HG03025 (cell line): ENCODE data around the gene PXDN.
"Not testable (repeated sequence)": the region's sequence is repeated elsewhere in the genome, so short reads cannot be mapped to it uniquely, and the experiment has no call there.

Source experiments
- ATAC-seq: cut with Tn5 transposase; IDR thresholded peaks from one replicate; pipeline ENCODE4 v1.9.1; 2021; ENCODE audit warnings: mild to moderate bottlenecking, moderate library complexity; ENCODE audit not compliant: unreplicated experiment, low FRiP score

Gene PXDN

DNA sequence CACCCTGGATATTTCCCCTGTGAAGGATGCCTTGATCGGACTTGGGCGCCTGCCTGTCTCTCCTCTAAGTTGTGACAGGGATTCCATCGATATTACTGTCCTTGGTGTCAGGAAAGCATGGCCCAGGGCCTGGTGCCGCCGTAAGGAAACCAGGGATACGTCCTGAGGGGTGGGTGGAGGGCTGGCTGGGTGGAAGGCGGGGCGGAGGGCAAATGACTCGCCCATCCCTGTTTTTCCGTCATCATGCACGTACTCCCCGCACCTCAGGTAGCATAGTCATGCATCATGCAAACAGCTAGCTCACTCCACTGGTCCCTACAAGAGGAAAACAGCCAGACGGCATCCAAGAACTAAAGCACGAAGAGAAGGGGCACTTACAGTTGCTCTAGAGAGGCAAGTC lies 57.1 kb downstream of the PXDN start:
- no peak for ATAC-seq

DNA sequence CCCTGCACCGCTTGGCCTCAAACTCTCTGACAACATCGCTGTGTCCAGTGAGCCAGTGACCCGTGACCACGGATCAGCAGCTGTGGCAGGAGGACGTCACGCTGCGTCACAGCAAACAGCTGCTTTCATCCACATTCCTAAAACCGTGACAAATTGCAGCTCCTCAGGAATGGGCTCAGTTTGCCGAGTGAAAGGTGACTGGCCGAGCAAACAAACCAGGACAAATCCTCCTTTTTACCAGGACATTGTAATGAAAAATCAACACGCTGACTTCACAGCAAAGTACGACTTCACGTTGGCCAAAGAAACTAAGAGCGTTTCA lies 57.6 kb downstream of the PXDN start:
- no peak for ATAC-seq

DNA sequence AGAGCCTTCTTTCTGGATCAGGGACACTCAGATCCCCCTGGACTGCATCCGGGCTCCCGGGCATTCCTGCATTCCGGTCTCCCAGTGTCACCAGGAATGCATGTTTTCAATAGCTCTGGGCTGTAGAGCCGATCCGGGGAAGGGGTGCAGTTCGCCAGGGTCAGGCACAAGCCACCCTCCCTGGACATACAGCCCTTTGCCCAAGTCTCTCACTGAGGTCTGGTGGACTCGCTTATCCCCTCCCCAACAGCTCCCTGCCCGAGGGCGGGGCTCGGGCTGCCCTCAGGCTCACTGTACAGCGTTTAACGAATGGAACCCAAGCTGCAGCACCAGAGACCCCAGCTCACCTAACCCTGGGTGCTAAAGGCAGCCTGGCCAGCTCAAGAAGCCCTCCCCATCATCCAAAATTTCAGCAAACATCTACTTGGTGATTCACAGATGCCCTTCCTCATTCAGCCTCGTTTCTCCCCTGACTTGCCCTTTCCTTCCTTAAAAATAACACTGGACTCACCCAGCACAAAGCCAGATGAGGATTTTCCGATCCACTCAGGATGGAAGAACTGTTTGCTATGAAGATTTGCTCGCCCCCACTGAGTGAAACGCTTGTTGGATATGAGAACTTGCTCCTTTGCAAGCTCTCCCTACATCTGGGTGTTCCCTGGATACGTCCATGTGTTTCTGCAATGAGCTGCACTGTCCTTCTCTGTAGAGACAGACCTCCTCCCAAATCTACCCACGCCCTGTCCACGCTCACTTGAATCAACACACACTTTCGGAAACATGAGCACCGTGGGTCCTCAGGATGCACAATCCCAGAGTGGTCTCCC lies 58.1 kb downstream of the PXDN start:
- ATAC-seq: no peak

DNA sequence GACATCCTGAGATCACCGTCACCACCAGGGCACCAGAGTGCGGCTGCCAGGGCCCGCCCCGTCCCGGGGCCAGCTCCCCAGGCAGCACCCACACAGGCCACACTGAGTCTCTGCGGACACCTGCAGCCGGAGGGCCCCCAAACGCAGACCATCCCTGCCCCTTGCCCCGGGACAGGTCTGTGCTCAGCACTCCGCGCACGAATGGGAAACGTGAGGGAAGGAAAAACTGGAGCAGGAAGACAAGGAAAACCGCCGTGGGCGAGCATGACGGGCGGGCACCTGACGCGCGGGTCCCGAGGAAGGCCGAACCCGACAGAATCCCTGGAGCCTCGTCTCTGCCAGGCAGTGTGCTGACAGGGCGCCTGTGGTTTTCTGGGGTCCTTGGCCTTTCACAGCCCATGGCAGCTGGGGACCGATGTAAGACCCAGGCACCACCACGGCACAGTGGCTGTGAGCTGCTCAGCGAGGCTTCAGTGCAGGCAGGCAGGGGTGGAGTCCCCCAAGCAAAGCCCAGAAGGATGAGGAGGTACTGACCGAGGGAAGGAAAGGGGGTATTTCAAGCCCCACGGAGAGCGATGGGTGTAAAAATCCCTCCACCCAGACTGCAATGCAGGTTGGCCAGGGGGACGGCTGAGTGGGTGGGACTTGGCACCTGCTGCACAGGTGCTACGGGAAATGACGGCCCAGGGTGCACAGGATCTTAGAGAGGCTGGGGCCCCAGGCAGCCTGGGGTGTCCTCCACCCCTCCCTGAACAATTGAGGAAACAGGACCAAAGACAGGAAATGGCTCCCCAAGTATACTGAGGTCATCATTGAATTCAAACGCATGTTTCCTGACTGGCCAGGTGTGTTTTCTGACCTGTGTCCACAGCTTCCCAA lies 59.0 kb downstream of the PXDN start:
- ATAC-seq: no peak

DNA sequence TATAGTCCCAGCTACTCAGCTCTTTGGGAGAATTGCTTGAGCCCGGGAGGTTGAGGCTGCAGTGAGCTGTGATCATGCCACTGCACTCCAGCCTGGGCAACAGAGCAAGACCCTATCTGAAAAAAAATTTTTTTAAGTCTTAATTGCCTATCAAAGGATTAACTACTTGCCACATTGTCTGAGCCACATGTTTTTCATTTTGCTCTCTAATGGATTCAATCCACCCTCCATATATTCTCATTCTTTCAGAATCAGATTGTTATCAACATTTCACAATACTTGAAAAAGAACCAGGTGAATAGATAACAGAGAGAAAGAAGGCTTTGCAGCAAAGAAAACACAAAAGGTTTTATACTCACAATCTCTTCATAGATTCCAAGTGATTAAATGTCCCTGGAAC lies 61.0 kb downstream of the PXDN start:
- no peak for ATAC-seq

DNA sequence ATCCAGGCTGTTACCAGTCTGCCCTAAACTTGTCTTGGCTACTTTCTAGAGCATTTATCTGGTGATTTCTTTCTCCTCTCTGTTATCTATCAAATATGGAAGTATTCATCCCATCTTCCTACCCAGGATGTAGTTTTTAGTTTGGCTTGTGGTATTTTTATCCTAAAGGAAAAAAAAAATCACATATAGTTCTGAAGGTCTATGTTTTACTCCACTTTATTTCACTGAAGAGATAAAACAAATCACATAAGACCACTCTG lies 62.2 kb downstream of the PXDN start:
- no peak for ATAC-seq

DNA sequence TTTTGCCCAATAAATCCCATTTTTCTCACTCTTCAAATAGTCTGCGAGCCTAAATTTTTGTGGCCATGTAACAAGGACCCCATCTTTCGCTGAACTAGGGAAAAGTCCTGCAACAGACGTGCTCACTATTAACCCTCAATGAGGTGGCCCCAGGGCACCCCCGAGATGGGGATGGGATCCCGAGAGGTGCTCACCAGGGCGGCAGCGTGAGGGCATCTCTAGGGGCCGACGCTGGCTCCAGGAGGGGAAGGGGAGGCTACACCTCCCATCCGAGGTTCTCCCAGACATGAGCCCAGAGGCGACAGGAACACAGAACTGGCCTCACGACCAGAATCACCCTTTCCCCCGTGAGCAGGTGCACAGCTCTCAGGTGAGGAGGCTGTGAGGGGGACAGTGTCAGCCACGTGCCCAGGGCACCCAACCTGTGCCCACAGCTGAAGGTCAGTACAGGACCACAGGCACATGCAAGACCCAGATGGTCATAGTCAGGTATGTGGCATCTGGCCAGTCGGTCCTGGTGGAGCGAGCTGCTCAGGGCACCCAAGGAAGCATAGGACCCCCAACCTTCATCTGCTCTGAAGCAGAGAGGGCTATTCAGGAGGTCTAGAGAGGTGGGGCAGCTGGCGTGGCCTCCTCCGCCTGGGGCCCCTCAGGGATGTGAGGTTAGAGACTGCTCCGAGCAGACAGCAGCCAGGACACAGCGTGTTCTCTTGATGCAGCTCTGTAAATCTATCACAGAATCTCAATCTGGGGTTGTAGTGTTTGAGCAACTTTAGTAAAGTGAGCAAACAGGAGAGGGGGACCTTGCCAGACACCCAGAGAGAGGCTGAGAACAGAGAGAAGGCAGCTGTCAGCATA lies 62.8 kb downstream of the PXDN start:
- no peak for ATAC-seq

DNA sequence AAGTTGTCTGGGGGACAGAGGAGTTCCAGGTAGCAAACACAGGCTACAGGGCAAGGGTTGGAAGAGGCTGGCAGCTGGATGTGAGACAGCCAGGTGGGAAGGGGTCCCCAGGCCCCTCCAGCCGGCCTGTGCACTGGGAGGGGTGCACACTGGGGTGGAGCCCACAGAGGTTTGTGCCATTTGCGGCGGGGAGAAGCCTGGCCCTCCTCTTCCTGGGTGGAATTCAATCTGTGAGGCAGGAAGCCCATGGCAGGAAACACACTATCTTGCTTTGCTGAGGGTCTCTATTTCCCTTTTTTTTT lies 63.3 kb downstream of the PXDN start:
- no peak for ATAC-seq

DNA sequence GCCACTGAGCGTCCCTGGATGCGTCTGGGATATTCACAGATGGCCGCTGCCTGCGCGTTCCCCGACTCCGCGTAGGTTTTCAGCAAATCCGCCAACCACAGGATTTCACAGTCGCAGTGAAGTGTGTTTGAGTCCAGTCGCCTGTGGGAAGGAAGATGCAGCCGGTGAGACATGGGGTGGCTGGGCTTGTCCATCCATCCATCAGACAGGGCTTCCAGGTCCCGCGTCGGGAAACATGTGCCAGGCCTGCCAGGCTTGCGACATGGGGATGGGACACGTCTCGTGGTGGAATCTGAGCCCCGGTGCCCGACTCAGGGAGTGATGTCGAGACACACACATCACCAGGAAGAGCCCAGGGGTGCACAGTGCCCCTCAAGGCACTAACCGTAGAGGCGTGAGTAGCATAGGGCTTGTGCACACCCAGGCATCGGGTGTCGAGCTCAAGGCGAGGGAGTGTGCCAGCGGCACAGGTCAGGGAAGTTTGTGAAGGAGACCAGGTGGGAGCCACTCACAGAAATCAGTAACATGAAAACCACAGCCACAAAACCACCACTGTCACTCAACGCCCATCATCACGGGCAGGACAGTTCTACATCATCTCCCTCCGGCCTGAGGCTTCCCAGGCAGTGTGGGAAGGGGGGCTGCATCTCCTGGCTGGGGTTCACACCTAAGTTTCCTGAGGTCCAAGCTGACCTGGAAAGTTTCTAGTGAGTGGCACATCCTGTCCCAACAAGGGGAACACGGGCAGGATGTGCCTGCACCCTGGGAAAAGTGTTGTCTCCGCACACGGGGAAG lies 63.9 kb downstream of the PXDN start:
- ATAC-seq: no peak

DNA sequence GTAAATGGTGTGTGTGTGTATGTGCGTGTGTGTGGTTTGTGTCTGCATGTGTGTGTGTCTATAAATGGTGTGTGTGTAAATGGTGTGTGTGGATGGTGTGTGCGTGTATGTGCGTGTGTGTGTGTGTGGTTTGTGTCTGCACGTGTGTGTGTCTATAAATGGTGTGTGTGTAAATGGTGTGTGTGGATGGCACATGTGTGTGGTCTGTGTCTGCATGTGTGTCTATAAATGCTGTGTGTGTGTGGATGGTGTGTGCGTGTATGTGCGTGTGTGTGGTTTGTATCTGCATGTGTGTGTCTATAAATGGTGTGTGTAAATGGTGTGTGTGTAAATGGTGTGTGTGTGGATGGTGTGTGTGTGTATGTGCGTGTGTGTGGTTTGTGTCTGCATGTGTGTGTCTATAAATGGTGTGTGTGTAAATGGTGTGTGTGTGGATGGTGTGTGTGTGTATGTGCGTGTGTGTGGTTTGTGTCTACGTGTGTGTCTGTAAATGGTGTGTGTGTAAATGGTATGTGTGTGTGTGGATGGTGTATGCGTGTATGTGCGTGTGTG lies 64.8 kb downstream of the PXDN start:
- not testable (repeated sequence) for ATAC-seq

DNA sequence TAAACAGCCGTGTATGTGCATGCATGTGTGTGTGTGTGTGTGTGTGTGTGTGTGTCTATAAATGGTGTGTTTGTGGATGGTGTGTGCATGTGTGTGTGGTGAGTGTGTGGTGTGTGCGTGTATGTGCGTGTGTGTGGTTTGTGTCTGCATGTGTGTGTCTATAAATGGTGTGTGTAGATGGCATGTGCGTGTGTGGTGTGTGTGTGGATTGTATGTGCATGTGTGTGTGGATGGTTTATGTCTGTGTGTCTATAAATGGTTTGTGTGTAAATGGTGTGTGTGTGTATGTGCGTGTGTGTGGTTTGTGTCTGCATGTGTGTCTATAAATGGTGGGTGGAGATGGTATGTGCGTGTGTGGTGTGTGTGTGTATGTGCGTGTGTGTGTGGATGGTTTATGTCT lies 65.2 kb downstream of the PXDN start:
- not testable (repeated sequence) for ATAC-seq

DNA sequence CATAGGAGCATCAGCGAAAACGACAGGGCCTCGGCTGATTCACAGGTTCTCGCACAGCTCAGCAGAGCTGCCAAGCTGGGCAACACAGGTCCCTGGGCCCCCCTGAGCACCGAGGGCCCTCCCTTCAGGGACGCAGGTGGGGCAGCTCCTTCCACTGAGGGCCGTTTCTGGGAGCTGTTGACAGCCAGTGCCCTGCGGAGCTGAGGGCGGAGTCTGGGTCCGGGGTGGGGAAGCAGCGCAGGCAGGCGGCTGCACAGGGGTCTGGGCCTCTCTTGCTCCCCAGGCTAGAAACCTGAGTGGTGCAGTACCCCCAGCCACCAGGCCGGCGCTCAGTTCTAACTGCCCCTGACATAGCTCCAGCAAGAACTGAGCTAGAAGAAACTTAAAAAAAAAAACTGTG lies 65.7 kb downstream of the PXDN start:
- ATAC-seq: no peak

DNA sequence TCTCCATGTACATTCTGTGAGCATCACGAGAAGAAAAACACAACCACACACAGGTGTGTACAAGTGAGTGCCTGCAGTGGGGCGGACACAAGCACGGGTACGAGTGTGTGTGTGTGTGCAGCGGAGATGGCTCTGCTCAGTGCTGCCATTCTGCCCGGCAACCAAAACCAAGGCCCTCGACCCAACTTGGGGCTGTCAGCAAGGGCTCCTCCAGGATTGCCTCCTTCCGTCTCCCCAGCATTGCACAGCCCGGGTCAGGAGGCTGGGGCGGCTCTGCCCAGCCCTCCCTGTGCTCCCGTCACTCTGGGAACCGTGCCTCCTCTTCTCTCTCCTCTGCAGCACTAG lies 66.5 kb downstream of the PXDN start:
- no peak for ATAC-seq

DNA sequence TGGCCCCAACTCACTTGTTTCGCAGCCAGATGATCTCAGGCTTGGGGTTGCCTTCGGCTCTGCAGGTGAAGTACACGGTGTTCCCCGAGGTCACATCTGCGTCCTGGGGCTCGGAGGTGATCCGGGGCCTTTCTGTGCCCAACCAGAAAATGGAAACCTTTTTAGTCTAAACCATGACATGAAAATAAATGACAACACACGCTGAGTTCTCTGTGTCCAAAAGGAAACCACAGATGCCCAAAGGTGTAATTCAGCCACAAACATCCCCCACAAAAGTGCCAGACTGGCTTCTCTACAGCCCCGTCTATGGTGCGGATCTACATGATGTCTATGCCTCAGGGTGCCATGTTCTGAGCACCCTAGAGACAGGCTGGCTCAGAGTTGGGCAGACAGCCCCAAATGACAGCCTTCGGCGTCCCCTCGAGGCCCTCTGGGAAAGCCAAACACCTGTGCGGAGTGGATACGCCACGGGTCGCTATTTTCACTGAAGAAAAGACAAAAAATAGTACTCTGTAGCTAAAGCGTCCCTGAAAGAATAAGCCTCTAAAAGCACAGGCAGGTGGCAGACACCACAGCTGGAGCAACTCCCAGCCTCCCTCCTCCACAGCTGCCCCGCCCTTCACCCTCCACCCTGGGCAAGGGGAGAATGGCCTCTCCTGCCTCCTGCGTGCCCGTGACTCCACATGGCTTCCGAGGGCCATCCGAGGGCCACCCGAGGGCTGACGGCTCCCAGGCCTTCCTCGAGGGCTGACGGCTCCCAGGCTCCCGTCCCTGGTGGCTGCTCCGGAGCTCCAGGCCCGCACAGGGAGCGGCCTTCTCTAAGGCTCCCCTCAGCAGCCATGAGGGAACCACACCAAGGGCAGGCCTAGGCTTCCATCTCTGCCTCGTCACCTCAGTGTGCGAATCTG lies 67.1 kb downstream of the PXDN start:
- ATAC-seq: no peak

DNA sequence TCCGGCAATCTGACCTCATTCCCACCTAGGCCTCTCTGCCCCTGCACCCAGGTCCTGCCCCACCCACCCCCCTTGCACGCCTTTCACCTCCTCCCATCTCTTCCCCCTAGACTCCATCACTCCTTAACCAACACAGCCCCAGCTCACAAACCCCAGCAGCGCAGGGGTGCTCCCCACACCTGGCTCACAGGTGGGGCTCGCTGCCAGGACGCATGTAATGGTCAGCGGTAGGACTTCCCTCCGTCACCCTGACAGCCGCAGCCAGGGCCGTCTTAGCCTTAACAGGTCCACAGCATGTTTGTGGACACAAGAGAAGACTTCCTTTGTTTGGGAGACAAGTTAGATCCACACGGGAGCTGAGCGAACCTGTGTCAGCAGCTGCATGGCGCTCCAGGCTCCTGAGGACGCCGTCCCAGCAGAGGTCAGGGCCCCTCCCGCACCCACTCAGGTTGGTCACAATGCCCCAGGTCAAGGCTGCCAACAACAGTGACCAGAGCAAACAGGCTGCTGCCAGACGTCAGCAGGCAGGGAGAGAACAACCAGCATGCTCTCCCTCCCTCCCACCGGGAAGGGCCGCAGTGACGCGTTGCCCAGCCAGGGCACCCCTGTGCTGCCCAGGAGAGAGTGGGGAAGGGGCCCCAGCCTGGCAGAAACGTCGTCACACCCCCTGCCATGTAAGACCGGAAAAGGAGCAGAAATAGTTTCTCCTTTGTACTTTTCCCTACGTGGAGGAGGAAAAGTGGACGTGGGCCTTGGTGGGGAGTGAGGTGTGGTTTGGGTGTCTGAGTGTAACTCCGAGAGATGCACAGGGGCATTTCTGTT lies 68.0 kb downstream of the PXDN start:
- ATAC-seq: no peak

DNA sequence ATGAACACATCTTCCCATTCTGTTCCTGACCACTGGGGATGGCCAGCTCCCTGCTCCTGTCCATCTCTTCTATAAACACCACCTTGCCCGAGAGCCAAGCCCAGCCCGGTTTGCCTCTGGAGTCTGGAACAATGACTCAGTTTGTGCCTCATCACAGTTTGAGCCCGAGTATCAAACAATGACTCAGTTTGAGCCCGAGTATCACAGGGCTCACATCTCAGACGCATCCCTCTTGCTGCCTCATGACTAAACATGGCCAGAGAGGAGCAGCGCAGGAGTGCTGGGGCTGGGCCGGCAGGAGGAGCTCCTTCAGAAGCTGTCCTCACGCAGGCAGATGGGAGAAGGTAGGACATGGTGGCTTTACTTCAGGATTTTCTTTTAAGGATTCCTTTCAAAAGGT lies 68.7 kb downstream of the PXDN start:
- ATAC-seq: no peak

DNA sequence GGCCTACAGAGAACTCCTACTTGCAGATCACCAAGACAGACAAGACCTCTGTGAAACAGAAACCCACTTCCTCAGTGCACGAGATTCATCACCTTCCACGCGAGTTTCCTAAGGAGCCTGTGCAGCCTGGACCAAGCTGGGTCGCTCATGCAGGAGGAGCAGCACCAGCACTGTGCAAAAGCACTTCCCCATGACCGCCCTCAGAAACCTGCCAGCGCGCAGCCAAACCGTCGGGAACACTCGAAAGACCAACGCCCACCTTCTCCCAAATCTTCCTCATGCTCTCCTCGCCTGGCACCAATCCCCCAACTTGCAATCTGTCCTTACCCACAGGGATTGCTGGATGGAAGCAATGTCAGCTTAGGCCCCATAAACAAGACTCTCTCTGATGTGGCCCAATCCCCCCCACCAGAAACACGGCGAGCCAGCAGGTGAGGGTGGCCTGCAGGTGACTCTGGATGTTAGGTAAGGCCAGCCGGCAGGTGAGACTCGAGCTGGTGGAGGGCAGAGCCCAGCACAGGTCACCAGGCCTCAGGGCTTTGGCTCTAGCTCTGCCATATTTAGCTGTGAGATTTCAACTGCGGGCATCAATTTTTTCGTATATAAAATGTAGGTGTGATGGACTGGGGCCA lies 69.4 kb downstream of the PXDN start:
- ATAC-seq: no peak

DNA sequence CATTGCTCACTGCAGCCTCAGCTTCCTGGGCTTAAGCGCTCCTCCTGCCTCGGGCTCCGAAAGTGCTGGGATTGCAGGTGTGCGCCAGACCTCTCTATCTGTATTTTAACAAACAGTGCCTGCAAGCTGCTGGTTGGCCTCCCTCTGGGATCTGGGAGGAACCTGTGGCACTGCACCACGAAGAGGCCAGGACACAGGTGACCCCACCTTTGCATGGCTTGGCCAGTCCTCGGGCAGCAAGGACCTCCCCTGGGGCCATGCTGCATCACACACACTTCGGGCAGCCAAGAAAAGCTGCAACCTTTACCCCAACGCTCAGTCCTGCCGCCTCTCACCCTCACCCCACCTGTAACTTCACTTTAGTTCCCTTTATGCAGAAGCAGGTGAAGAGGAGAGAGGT lies 70.0 kb downstream of the PXDN start:
- no peak for ATAC-seq
